HG03342 (cell line): ENCODE measurements around the gene FARS2.

Experiments
- ATAC-seq: cut with Tn5 transposase; IDR thresholded peaks from one replicate; pipeline ENCODE4 v1.9.1; 2021; ENCODE audit warnings: mild to moderate bottlenecking, moderate library complexity; ENCODE audit not compliant: unreplicated experiment

FARS2 gene

DNA sequence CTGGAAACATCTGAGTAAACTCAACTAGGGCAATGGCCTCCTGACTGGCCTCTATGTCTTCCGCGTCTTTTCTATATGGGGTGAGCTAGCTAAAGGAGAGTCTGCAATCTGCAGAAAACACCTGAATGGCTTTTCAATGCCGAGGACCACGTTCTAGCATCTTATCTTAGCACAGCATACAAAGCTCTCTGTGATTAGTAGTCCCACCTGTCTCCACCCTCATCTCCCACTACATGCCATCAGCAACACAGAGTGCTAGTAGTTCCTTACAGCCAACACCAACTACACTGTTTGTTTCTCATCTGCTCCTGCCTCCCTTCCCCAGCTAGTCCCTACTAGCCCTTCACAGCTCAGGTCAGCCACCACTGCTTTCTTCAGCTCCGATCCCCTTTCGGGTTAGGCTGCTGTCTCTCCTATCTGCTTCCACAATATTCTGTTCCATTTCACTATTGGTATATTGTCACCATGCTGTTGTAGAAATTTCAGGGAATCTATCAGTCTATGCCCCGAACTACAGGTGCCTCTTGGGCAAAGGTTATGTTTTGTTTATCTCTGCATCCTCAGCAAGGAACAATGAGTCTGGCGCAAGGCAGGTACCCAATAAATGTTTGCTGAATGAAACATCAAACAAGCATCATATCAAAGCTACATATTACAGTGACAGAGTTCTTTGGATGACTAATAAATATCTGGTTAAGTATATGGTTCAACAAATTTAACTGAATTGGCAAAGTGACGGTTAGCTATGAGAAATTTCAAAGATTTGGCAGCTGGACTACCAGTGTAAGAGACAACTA is 12.8 kb upstream of the FARS2 start:
- no peak for ATAC-seq

GRCh38 chr6:5249451-5250122 is 11.7 kb upstream of the FARS2 start:
- ATAC-seq, result no peak

- no peak for ATAC-seq
Measured at GRCh38 chr6:5250451-5250850, 10.9 kb upstream of the FARS2 start.

DNA sequence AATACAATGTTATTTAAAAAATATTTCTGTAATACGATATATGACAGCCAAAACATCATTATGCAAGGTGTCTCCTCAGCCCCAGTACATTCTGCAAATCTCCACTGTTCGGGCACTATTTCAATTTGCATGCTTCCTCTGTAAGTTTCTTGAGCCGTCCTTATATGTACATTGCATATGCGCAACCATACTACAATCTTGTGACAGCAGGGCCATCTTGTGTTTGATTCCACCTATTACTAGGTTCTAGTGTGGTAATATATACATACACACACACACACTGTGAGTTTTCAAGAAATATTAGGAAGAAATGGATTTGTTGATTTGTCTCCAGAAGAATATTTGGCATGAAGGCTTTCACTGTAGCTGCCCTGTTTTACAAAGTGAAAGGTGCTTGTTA is 10.4 kb upstream of the FARS2 start:
- ATAC-seq, result no peak

GRCh38 chr6:5256952-5257351 is 4.4 kb upstream of the FARS2 start:
- no peak for ATAC-seq

GRCh38 chr6:5257400-5257799 is 3.9 kb upstream of the FARS2 start:
- ATAC-seq, result no peak

- no peak for ATAC-seq
Measured at GRCh38 chr6:5259428-5259827, 1.9 kb upstream of the FARS2 start.

DNA sequence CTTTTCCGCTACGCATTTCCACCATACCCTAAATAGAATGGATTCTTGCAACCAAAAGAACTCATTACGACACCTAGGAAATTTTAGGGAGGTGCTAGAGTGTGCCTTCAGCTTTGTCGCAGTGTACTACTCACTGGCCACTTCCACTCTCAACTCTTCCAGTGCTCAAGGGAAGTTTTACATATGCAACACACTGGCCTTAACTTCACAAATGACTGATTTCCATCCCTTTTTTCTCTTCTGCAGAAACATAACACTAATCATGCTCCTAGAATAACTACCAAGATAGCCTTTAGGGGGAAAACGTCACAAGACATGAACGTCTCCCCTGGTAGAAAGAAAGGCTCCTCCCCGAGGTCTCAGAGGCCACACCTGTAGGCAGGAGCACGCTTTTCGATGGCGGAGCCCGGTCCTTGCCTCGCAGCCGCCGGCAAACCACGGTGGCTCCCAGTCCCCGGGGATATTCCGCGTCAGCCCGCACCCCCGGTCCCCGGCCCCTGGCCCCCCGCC is 1.1 kb upstream of the FARS2 start:
- peak; percentile 69 for ATAC-seq

DNA sequence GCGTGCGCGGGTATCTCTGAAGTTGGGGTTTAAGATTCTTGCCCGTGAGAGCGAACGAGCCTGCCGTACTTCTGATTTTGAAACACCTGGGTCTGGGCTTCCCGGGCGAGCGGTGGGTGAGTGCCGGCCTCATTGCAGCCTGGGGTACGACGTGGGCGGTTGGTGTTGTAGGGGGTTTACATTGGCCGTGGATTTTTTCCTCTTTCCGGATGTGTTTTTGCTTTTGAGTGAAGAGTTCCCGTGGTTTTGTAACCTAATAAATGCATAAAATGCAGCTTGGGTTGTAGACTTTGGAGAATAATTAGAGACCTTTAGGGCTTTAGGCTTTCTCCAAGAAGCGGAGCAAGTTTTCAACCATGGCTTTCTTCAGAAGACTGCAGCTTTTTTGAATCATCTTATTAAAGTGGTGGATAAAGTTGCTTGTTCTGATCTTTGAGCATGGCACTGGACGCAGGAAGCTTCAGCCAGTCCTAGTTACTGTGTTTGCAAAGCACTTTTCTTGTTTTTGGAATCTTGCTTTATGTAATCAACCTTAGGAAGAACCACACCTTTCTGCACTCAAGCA is 314 bp downstream of the FARS2 start:
- no peak for ATAC-seq

GRCh38 chr6:5266423-5266822 is 5.1 kb downstream of the FARS2 start:
- ATAC-seq, result no peak

DNA sequence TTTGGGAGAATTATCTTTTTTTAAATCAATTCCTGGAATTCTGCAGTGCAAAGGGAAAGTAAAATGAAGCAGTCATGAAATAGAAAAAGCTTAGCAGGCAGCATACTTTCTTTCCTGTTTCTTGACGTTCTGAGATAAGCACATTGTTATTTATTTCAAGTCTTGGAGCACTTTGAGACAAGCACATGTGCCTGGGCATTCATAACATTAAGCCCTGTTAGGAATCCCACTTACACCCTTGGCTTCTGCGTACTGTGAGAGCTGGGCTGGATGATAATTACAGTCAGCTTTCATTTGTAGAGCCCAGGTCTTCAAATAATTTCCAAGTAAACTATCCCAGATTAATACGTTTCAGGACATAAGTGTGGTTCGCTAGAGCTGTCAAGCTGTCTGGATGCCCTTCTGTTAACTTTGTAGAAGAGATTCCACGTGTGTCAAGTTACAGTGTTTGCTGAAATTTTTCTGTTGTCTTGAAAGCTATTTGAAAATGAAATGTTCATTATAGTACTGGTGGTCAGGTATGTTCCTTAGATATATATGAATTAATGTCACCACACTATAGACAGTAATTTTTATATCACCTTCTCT is 8.9 kb downstream of the FARS2 start:
- ATAC-seq, result no peak

- ATAC-seq, result no peak
Measured at GRCh38 chr6:5271926-5272325, 10.6 kb downstream of the FARS2 start.

DNA sequence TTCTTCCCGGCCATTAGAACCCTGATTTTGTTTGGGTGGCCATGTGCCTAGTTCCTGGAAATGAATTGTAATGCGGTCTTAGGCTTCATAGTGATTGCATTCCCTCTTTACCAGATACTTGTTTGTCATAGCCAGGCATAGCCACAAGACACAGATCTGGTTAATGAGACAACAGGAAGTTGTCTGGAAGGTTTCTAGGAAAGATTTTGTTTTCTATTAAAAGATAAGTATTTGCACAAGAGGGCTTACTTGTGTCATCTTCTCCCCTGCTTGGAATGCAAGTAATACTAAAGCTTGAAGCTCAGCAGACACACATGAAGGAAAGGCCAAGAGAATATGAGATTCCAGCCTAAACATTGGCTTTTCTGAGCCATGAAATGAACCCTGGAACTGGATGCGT is 12.9 kb downstream of the FARS2 start:
- ATAC-seq, result no peak

- no peak for ATAC-seq
Measured at GRCh38 chr6:5275497-5275896, 14.2 kb downstream of the FARS2 start.

GRCh38 chr6:5276581-5276980 is 15.3 kb downstream of the FARS2 start:
- no peak for ATAC-seq

DNA sequence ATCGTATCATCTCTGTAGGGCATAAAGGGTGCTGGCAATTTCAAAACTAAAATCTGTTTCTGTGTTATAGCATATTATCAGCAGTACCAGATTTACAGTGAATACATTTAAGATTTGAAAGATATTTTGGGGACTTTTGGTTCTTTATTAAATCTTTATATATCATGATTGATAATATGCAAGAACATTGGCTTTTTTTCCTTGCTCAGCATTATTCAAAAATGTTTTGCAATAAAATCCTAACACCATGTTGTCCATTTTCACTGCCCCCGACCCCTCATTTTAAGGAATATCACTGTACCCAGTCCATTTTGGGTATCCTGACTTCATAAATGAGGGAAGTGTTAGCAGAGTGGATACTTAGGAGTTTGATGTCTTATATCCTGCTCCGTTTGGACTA is 16.3 kb downstream of the FARS2 start:
- ATAC-seq, result no peak

DNA sequence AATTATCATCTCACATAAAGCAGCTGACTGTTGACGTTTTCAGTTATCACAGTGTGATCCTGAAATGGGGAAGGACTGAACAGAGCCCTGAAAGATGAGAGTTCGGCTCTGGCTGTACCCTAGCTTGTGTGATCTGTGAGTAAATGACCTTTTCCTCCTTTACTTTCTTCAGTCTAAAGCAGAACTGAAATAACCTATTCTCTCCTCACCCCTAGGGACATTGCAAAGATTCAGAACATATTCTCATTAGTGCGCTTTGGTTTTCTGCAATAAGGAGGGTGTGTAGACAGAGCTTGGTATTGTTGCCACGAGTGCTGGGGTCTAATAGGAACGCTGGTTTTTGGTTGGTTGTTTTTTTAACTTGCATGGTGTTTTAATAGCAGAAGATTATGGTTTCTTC is 16.7 kb downstream of the FARS2 start:
- peak; percentile 61 for ATAC-seq

- ATAC-seq, result no peak
Measured at GRCh38 chr6:5278565-5279120, 17.3 kb downstream of the FARS2 start.

GRCh38 chr6:5279891-5280338 is 18.6 kb downstream of the FARS2 start:
- ATAC-seq, result no peak

DNA sequence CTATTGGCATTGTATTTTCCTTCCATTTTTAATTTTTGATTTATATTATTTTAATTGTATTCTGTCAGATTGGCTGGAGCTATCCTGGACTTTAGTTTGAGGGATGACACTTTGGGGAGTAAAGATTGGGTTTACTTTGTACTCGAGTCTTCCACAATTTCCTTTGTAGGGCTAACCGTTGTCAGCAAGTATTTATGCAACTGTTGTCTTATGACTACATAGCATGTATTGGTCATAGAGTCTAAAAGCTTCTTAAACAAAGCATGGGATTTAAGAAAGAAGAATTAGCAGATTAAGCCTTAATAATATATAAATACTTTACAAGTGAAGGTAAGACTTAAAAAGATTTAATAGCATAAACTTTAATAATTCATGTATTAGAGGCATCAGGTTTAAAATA is 19.6 kb downstream of the FARS2 start:
- no peak for ATAC-seq

DNA sequence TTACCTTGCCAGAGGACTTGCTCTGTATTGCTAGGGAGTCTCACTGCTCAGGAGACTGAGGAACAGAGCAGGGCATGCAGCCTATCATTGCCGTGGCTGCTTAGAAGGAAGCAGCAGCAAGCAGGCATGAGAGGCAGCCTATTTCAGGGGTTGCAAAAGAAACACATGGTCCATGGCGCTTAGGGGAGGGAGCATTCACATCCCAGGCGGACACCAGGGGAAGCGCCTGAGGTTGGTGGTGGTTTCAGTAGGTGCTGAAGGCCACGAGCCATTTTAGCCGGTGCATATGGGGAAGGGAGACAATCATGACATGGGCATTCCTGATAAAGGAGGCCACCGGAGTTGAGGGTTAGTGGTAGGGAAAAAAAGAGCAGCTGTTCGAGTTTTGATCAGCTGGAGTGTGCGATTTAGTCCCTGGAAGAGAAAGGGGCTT is 20.9 kb downstream of the FARS2 start:
- no peak for ATAC-seq
